Activated CD8-positive, alpha-beta memory T cell treated with anti-CD3 and anti-CD28 coated beads, Interleukin-2, amount 50 U/mL, for 48 hours (primary cell): ENCODE results near the gene CHST10.
"Not testable (repeated sequence)": the region's sequence is repeated elsewhere in the genome, so short reads cannot be mapped to it uniquely, and the experiment has no call there.

Experiments
- DNase-seq: peaks from one replicate; pipeline ENCODE4 v3.0.0-alpha.2; 2020

Gene CHST10

GRCh38 chr2:100416935-100417710 lies at the start of gene CHST10:
Gene CHST10, minus strand, starts transcription at chr2:100417668. Its CDS starts 10,993 bp downstream, at chr2:100406675.
- peak; percentile 81 for DNase-seq

GRCh38 chr2:100460904-100461530 lies 43.5 kb upstream of the CHST10 start:
- no peak for DNase-seq

GRCh38 chr2:100456357-100456756 lies 38.9 kb upstream of the CHST10 start:
- not testable (repeated sequence) for DNase-seq

- DNase-seq = no peak
These were observed 36.4 kb upstream of the CHST10 start for GRCh38 chr2:100453853-100454252.

- DNase-seq = no peak
These were observed 34.3 kb upstream of the CHST10 start for GRCh38 chr2:100451734-100452133.

- DNase-seq = no peak
These were observed 33.6 kb upstream of the CHST10 start for GRCh38 chr2:100451092-100451491.

GRCh38 chr2:100446696-100447095 lies 29.2 kb upstream of the CHST10 start:
- DNase-seq = no peak

GRCh38 chr2:100437751-100438150 lies 20.3 kb upstream of the CHST10 start:
- no peak for DNase-seq

- DNase-seq = no peak
These were observed 12.3 kb upstream of the CHST10 start for GRCh38 chr2:100429726-100430125.

- peak; percentile 79 for DNase-seq
These were observed 10.3 kb upstream of the CHST10 start for GRCh38 chr2:100427627-100428258.

- no peak for DNase-seq
These were observed 9.6 kb upstream of the CHST10 start for GRCh38 chr2:100427111-100427510.

- no peak for DNase-seq
These were observed 8.9 kb upstream of the CHST10 start for GRCh38 chr2:100426384-100426720.

- DNase-seq = no peak
These were observed 8.3 kb upstream of the CHST10 start for GRCh38 chr2:100425573-100426383.

- no peak for DNase-seq
These were observed 7.6 kb upstream of the CHST10 start for GRCh38 chr2:100425107-100425506.

- no peak for DNase-seq
These were observed 6.9 kb upstream of the CHST10 start for GRCh38 chr2:100424277-100424875.

- DNase-seq = no peak
These were observed 6.2 kb upstream of the CHST10 start for GRCh38 chr2:100423631-100424030.

- DNase-seq = no peak
These were observed 5.0 kb upstream of the CHST10 start for GRCh38 chr2:100422320-100423055.

GRCh38 chr2:100419915-100420314 lies 2.4 kb upstream of the CHST10 start:
- no peak for DNase-seq

- DNase-seq = no peak
These were observed 1.0 kb upstream of the CHST10 start for GRCh38 chr2:100418406-100418962.

GRCh38 chr2:100417711-100418124 lies 250 bp upstream of the CHST10 start:
- DNase-seq = no peak

GRCh38 chr2:100416397-100416934 lies 1.0 kb downstream of the CHST10 start:
- no peak for DNase-seq
